ENCODE data around the gene MTR.

- TF ChIP-seq CTCF (IDR thresholded peaks at IDR 0.05) (no peak), POLR2AphosphoS5 (IDR thresholded peaks at IDR 0.05) (no peak)
Observed at GRCh38 chr1:236854605-236854983, 59.5 kb downstream of the MTR start.

Measured in prostate gland (tissue), 2 donors.